ENCODE measurements around the gene AMN. TPM values are rescaled to one million over a fixed set of nuclear protein-coding genes. Genes with fewer than 3 reads are reported as not detected.

Gene AMN
- total RNA-seq, 1 experiment from 2014 or later = 5.6 TPM

- intact Hi-C loops (cut with micrococcal nuclease; ENCODE audit: unreplicated experiment) = no loop called here
- BruUV-seq (replicated peaks) = no TSS peak
- ChIA-PET CTCF (no interaction called here), POLR2A (ENCODE audit: low non-redundant PET) (interaction anchor here (0.5 kb wide), 1 partner anchor 13 kb away, joined by 3 read pairs; no protein-coding TSS in a partner anchor)
- no peaks in the 10 kb centered on the region for H3K9me3 ChIP-seq (ENCODE audit: low read depth, low read length, poor library complexity, severe bottlenecking)
- H3K36me3 ChIP-seq (ENCODE audit: insufficient read depth, low read length, poor library complexity, severe bottlenecking) = no peaks in the 10 kb centered on the region
- no peak for DNase-seq (ENCODE audit: low spot score)
- no peak overlapping the region for H3K27ac ChIP-seq (ENCODE audit: low read depth, low read length, poor library complexity, severe bottlenecking)
- peaks cover 7% of the 10 kb centered on the region for H3K4me1 ChIP-seq (ENCODE audit: insufficient read depth, low read length, poor library complexity, severe bottlenecking)
- H3K4me3 ChIP-seq (ENCODE audit: low read depth, low read length, poor library complexity, severe bottlenecking) = no peak overlapping the region
- TF ChIP-seq EZH2 (IDR thresholded peaks at IDR 0.05; ENCODE audit: borderline replicate concordance, low read depth, low read length, poor library complexity, severe bottlenecking) = no peak
- peaks cover 11% of the 10 kb centered on the region for H3K27me3 ChIP-seq (replicated peaks; ENCODE audit: insufficient read depth, low read depth, low read length, poor library complexity)
Measured at GRCh38 chr14:102927346-102927877, 4.9 kb downstream of the AMN start.

GRCh38 chr14:102927878-102928411 is 5.5 kb downstream of the AMN start:
- ChIA-PET CTCF (no interaction called here), POLR2A (ENCODE audit: low non-redundant PET) (interaction anchor here (0.5 kb wide), 1 partner anchor 14 kb away, joined by 3 read pairs; no protein-coding TSS in a partner anchor)
- DNase-seq (ENCODE audit: low spot score) = no peak
- H3K9me3 ChIP-seq (ENCODE audit: low read depth, low read length, poor library complexity, severe bottlenecking) = no peaks in the 10 kb centered on the region
- H3K4me1 ChIP-seq (ENCODE audit: insufficient read depth, low read length, poor library complexity, severe bottlenecking) = peaks cover 7% of the 10 kb centered on the region
- TF ChIP-seq CTCF (conservative IDR thresholded peaks at IDR 0.05; ENCODE audit: low read depth, low read length) = no peak
- no peak for TF ChIP-seq EZH2 (IDR thresholded peaks at IDR 0.05; ENCODE audit: borderline replicate concordance, low read depth, low read length, poor library complexity, severe bottlenecking)
- no TSS peak for BruUV-seq (replicated peaks)
- no peak overlapping the region for H3K27ac ChIP-seq (ENCODE audit: low read depth, low read length, poor library complexity, severe bottlenecking)
- intact Hi-C loops (cut with micrococcal nuclease; ENCODE audit: unreplicated experiment) = no loop called here
- H3K36me3 ChIP-seq (ENCODE audit: insufficient read depth, low read length, poor library complexity, severe bottlenecking) = peaks cover under 1% of the 10 kb centered on the region
- peak overlapping the region; percentile 51 for H3K4me3 ChIP-seq (ENCODE audit: low read depth, low read length, poor library complexity, severe bottlenecking)
- peaks cover 8% of the 10 kb centered on the region for H3K27me3 ChIP-seq (replicated peaks; ENCODE audit: insufficient read depth, low read depth, low read length, poor library complexity)

- POLR2A ChIA-PET (ENCODE audit: low non-redundant PET) = no interaction called here
- intact Hi-C loops (cut with micrococcal nuclease; ENCODE audit: unreplicated experiment) = no loop called here
Measured at GRCh38 chr14:102928412-102929240, 6.2 kb downstream of the AMN start.

More at GRCh38 chr14:102928412-102929240, 6.2 kb downstream of the AMN start:
- CTCF ChIA-PET = no interaction called here
- Histone ChIP-seq H3K27me3 (replicated peaks; ENCODE audit: insufficient read depth, low read depth, low read length, poor library complexity) (peaks cover under 1% of the 10 kb centered on the region), H3K4me1 (ENCODE audit: insufficient read depth, low read length, poor library complexity, severe bottlenecking) (peaks cover 10% of the 10 kb centered on the region), H3K36me3 (ENCODE audit: insufficient read depth, low read length, poor library complexity, severe bottlenecking) (peaks cover 6% of the 10 kb centered on the region), H3K27ac (ENCODE audit: low read depth, low read length, poor library complexity, severe bottlenecking) (no peak overlapping the region), H3K4me3 (ENCODE audit: low read depth, low read length, poor library complexity, severe bottlenecking) (peak overlapping the region; percentile 51), H3K9me3 (ENCODE audit: low read depth, low read length, poor library complexity, severe bottlenecking) (no peaks in the 10 kb centered on the region)
- DNase-seq (ENCODE audit: low spot score) = peak; percentile 86
- no peak for TF ChIP-seq CTCF (conservative IDR thresholded peaks at IDR 0.05; ENCODE audit: low read depth, low read length)
- TF ChIP-seq EZH2 (IDR thresholded peaks at IDR 0.05; ENCODE audit: borderline replicate concordance, low read depth, low read length, poor library complexity, severe bottlenecking) = no peak
- BruUV-seq (replicated peaks) = no TSS peak

All from A673 (cell line).